K562 (cell line): ENCODE results near the gene TSC22D2. TPM values are rescaled to one million over a fixed set of nuclear protein-coding genes. Genes with fewer than 3 reads are reported as not detected.

ENCODE experiments used
- ATF4 ChIP-seq: fragments of 450-650 bp; formaldehyde crosslinking; IDR thresholded peaks from 2 replicates; pipeline ENCODE4 v1.4.0; 2022; ENCODE audit warnings: mild to moderate bottlenecking, moderate library complexity
- CEBPG ChIP-seq, 3 experiments: fragments of 200-800 bp in 1 of 3; sonication (Bioruptor generic) in 1 of 3; sonication (generic) in 1 of 3; formaldehyde crosslinking in 1 of 3; IDR thresholded peaks in 2 of 3; conservative IDR thresholded peaks in 1 of 3; 2 replicates each; pipeline versions ENCODE4 v1.6.1 to v1.8.0; 2016 to 2022; ENCODE audit warnings: missing compliant biosample characterization in 2 of 3, missing genetic modification characterization in 2 of 3, mild to moderate bottlenecking in 1 of 3, missing genetic modification reagents in 1 of 3
- DACH1 ChIP-seq: fragments of 450-650 bp; IDR thresholded peaks from 2 replicates; pipeline ENCODE4 v1.6.1; 2018; ENCODE audit not compliant: partially characterized antibody
- EP400 ChIP-seq: fragments of 450-650 bp; IDR thresholded peaks from 2 replicates; pipeline ENCODE4 v1.6.1; 2017; ENCODE audit warnings: antibody characterized with exemption, mild to moderate bottlenecking, moderate library complexity
- ETS2 ChIP-seq: IDR thresholded peaks from 2 replicates; pipeline ENCODE4 v1.6.1; 2016; ENCODE audit warnings: borderline replicate concordance, missing genetic modification characterization, mild to moderate bottlenecking, moderate library complexity, missing compliant biosample characterization; ENCODE audit not compliant: poor library complexity, severe bottlenecking
- FOSL1 ChIP-seq: fragments of 200-800 bp; sonication (Bioruptor generic); conservative IDR thresholded peaks from 2 replicates; pipeline ENCODE4 v1.6.1; 2016; ENCODE audit warnings: missing genetic modification characterization, missing compliant biosample characterization
- FOXA3 ChIP-seq, 2 experiments: fragments of 450-650 bp in 1 of 2; sonication (generic) in 1 of 2; formaldehyde crosslinking; IDR thresholded peaks in 1 of 2; conservative IDR thresholded peaks in 1 of 2; 2 replicates each; pipeline versions ENCODE4 v1.4.0 to v1.8.0; 2020 to 2022; ENCODE audit warnings: mild to moderate bottlenecking in 2 of 2, missing genetic modification reagents in 1 of 2
- GABPA ChIP-seq: fragments of 200-800 bp; sonication (Bioruptor generic); conservative IDR thresholded peaks from 2 replicates; pipeline ENCODE4 v1.6.1; 2016; ENCODE audit warnings: low read depth, missing genetic modification characterization, missing compliant biosample characterization
- HMG20B ChIP-seq: fragments of 250-450 bp; sonication (Bioruptor Pico); IDR thresholded peaks from 2 replicates; pipeline ENCODE4 v1.5.0; 2021; ENCODE audit warnings: mild to moderate bottlenecking
- MAFF ChIP-seq: IDR thresholded peaks from 2 replicates; pipeline ENCODE4 v1.6.1; 2012; ENCODE audit warnings: low read length, improper control_type of control experiment
- MAZ ChIP-seq, 2 experiments: fragments of 450-650 bp in 1 of 2; sonication (generic) in 1 of 2; formaldehyde crosslinking; IDR thresholded peaks in 1 of 2; conservative IDR thresholded peaks in 1 of 2; 2 replicates each; pipeline versions ENCODE4 v1.4.0 to v1.5.0; 2020; ENCODE audit warnings: mild to moderate bottlenecking in 1 of 2, missing genetic modification reagents in 1 of 2
- MNT ChIP-seq, 2 experiments: fragments of 450-650 bp; conservative IDR thresholded peaks; 2 replicates each; pipeline ENCODE4 v1.6.1; 2017; ENCODE audit warnings: mild to moderate bottlenecking in 2 of 2, moderate library complexity in 2 of 2
- NRF1 ChIP-seq, 2 experiments: fragments of 450-650 bp; IDR thresholded peaks in 1 of 2; conservative IDR thresholded peaks in 1 of 2; 2 replicates each; pipeline ENCODE4 v1.6.1; 2014; ENCODE audit warnings: mild to moderate bottlenecking in 2 of 2
- OTX1 ChIP-seq: fragments of 450-650 bp; formaldehyde crosslinking; IDR thresholded peaks from 2 replicates; pipeline ENCODE4 v1.4.0; 2022; ENCODE audit warnings: mild to moderate bottlenecking
- POLR2A ChIP-seq: fragments of 450-650 bp; conservative IDR thresholded peaks from 2 replicates; pipeline ENCODE4 v1.6.1; 2016
- RBBP5 ChIP-seq: fragments of 200-600 bp; sonication (generic); IDR thresholded peaks from 2 replicates; pipeline ENCODE4 v1.6.1; 2012; ENCODE audit warnings: borderline replicate concordance, mild to moderate bottlenecking, low read length, control low read depth, inconsistent platforms; ENCODE audit not compliant: insufficient read depth, poor library complexity, severe bottlenecking
- RBFOX2 ChIP-seq: fragments of 200-400 bp; formaldehyde crosslinking; IDR thresholded peaks from 2 replicates; pipeline ENCODE4 v1.6.1; 2017; ENCODE audit warnings: low read depth, mild to moderate bottlenecking, low read length, moderate library complexity
- RHOXF2B ChIP-seq: fragments of 250-450 bp; sonication (Bioruptor Pico); conservative IDR thresholded peaks from 2 replicates; pipeline ENCODE4 v1.5.1; 2021
- SMARCA4 ChIP-seq: fragments of 450-650 bp; IDR thresholded peaks from 2 replicates; pipeline ENCODE4 v1.6.1; 2016
- TRIM24 ChIP-seq, 2 experiments: fragments of 450-650 bp; IDR thresholded peaks; 2 replicates each; pipeline ENCODE4 v1.6.1; 2016
- WHSC1 ChIP-seq: IDR thresholded peaks from one replicate; pipeline ENCODE4 v1.6.1; 2012; ENCODE audit warnings: low read length, control low read depth, inconsistent platforms
- YY1 ChIP-seq, 3 experiments: IDR thresholded peaks; 2 replicates each; pipeline ENCODE4 v1.6.1; 2011; ENCODE audit warnings: low read length in 2 of 3, mild to moderate bottlenecking in 2 of 3, moderate library complexity in 2 of 3, borderline replicate concordance in 1 of 3, control low read depth in 1 of 3, low read depth in 1 of 3; ENCODE audit not compliant: insufficient read depth in 3 of 3, insufficient replicate concordance in 2 of 3, control insufficient read depth in 1 of 3, insufficient read length in 1 of 3; ENCODE audit errors: extremely low read depth in 1 of 3
- ZEB2 ChIP-seq: fragments of 450-650 bp; IDR thresholded peaks from 2 replicates; pipeline ENCODE4 v1.6.1; 2016
- polyA plus RNA-seq, 8 experiments: library from polyadenylated mRNA; depleted of rRNA in 4 of 8; stranded (reverse) in 5 of 8; unstranded in 3 of 8; fragments of >200 nt; fragmentation: Nextera tagmentation in 2 of 8; fragmentation: Illumina TruSeq in 1 of 8; extraction: Ambion mirVana in 2 of 8; extraction: Trizol in 1 of 8; gene quantifications; 2 replicates each; pipeline versions ENCODE4 v1.2.1 to v1.2.3, GENCODE V29; 2011 to 2014; ENCODE audit warnings: inconsistent platforms in 1 of 8, missing spikeins in 1 of 8
- total RNA-seq, 7 experiments: library from RNA; depleted of rRNA in 6 of 7; stranded (reverse); fragments of >200 nt in 6 of 7; fragmentation: Illumina TruSeq in 2 of 7; extraction: Trizol in 2 of 7; gene quantifications; 2 replicates each; pipeline versions ENCODE4 v1.2.1 to v1.2.3, GENCODE V29; 2011 to 2021; ENCODE audit warnings: low replicate concordance in 1 of 7

Gene TSC22D2
- total and polyA plus RNA-seq, 9 of the 15 experiments (the other 6 are each of a cell fraction or from before 2014, with no cell fraction given) = 5.5 to 44.0 (median 19.3) TPM

GRCh38 chr3:150469031-150469930 lies 61.2 kb downstream of the TSC22D2 start (continued):
- TF ChIP-seq ATF4 (CRISPR knock-in tag) (no peak), TRIM24 (IDR thresholded peaks at IDR 0.05) (peak in 1 of 2 experiments; percentile 57; a peak in 3 of 4 replicates), HMG20B (CRISPR knock-in tag) (no peak), ZEB2 (peak; percentile 74), RBBP5 (peak; percentile 11), FOSL1 (tag) (peak; percentile 86), SMARCA4 (peak; percentile 86), NRF1 (conservative IDR thresholded peaks at IDR 0.05 in 1 of 2, IDR thresholded peaks at IDR 0.05 in 1 of 2) (0 out of 4 replicates have a peak, but pooled peaks of 1 of the 2 experiments have one; percentile 17), MAZ (CRISPR knock-in tag; conservative IDR thresholded peaks at IDR 0.05 in 1 of 2, IDR thresholded peaks at IDR 0.05 in 1 of 2) (peak in 1 of 2 experiments; percentile 32; a peak in 1 of 4 replicates), OTX1 (CRISPR knock-in tag) (no peak), MAFF (peak; percentile 46), YY1 (IDR thresholded peaks at IDR 0.05; ENCODE audit: borderline replicate concordance in 1 of 3, control insufficient read depth in 1 of 3, extremely low read depth in 1 of 3, insufficient read depth in 3 of 3, insufficient read length in 1 of 3, insufficient replicate concordance in 2 of 3, low read depth in 1 of 3, low read length in 2 of 3) (peak in 1 of 3 experiments; percentile 56), RBFOX2 (0 out of 2 replicates have a peak, but pooled peaks have one; percentile 22), FOXA3 (CRISPR knock-in tag; conservative IDR thresholded peaks at IDR 0.05 in 1 of 2, IDR thresholded peaks at IDR 0.05 in 1 of 2) (no peak), MNT (conservative IDR thresholded peaks at IDR 0.05) (peak; percentile 16 to 45; a peak in 1 of 4 replicates), POLR2A (peak; percentile 64), DACH1 (peak; percentile 71), GABPA (tag) (peak; percentile 21; the same call in 1 of the 2 replicates), ETS2 (no peak), WHSC1 (no peak), RHOXF2B (CRISPR knock-in tag) (no peak), CEBPG (CRISPR knock-in tag; IDR thresholded peaks at IDR 0.05) (no peak), CEBPG (tag; conservative IDR thresholded peaks at IDR 0.05 in 1 of 2, IDR thresholded peaks at IDR 0.05 in 1 of 2) (peak in 1 of 2 experiments; percentile 42; a peak in 1 of 4 replicates), EP400 (0 out of 2 replicates have a peak, but pooled peaks have one; percentile 17)
